ENCODE measurements around the gene SOHLH2.

SOHLH2 gene, protein sequence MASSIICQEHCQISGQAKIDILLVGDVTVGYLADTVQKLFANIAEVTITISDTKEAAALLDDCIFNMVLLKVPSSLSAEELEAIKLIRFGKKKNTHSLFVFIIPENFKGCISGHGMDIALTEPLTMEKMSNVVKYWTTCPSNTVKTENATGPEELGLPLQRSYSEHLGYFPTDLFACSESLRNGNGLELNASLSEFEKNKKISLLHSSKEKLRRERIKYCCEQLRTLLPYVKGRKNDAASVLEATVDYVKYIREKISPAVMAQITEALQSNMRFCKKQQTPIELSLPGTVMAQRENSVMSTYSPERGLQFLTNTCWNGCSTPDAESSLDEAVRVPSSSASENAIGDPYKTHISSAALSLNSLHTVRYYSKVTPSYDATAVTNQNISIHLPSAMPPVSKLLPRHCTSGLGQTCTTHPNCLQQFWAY

DNA sequence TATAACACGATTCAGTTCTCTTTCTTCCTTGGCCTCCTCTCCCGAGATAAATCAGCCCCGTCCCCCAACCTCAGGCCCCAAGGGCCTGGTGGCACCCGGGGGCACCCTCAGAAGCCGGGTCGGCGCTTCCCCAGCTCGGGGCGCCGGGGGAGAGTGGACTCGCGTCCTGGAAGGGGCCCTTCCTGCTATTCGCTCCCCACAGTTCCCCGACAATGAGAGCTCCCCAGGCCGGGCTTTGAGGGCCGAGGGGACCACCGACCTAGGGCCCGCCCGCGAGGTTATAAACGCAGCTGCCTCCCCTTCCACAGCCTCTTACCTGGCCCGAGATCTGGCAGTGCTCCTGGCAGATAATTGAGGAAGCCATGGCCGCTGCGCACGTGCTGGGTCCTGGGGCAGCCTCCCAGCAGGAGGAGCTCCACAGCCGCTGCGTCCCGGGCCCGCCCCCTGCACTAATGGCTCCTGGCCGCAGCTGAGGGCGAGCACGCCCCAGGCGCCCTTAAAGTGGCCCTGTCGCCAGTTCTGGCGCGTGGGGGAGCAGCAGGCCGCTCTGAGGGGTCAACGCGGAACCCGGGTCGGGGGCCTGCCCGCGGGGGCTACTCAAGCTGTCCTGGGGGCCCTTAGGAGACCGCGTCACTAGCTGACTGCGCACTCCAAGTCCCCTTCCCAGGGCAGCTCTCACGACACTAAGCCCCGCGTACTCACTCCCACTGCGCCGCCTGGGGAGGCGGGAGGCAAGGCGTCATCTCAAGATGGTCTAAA, at the start of gene SOHLH2:
SOHLH2 (minus strand) TSS at position 394 of the 759 bp plus-strand sequence; CDS start at position 364, 30 bp downstream.
- no peak for DNase-seq (ENCODE audit: low read depth)

DNA sequence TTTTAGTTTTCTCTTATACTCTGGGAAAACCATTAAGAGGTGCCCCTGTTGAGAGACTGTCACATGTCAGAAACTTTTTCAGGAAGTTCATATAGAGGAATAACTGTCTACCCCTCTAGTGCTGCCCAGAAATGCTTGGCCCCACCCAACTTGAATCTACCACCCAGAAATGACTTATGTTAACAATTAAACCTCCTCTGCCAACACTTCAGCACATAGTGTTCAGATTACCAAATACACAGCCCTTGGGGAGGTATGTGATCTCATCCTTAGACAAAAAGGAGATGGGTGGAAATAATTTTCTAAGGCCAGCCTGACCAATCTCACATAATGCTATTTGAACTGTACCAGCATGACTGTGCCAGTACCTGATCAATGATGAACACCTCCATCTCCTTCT, 47.6 kb upstream of the SOHLH2 start:
- no peak for DNase-seq (ENCODE audit: low read depth)

DNA sequence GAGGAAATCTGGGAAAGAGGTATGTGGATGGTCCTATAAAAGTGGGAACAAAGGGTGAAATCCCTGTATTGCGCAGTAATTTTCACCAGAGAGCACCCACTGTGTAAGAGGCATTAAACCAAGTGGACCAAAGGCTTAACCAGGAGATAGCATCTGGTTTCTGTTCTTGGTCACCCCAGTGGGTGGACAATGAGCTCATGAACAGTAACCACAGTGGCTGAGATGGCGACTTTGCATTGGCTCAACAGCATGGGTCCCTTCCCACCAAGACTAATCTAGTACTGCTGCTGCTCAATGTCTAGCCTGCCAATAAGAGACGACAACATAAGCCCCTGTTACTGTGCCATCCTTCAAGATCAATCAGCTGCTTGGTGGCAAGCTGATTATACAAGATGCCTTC, 46.7 kb upstream of the SOHLH2 start:
- no peak for DNase-seq (ENCODE audit: low read depth)

DNA sequence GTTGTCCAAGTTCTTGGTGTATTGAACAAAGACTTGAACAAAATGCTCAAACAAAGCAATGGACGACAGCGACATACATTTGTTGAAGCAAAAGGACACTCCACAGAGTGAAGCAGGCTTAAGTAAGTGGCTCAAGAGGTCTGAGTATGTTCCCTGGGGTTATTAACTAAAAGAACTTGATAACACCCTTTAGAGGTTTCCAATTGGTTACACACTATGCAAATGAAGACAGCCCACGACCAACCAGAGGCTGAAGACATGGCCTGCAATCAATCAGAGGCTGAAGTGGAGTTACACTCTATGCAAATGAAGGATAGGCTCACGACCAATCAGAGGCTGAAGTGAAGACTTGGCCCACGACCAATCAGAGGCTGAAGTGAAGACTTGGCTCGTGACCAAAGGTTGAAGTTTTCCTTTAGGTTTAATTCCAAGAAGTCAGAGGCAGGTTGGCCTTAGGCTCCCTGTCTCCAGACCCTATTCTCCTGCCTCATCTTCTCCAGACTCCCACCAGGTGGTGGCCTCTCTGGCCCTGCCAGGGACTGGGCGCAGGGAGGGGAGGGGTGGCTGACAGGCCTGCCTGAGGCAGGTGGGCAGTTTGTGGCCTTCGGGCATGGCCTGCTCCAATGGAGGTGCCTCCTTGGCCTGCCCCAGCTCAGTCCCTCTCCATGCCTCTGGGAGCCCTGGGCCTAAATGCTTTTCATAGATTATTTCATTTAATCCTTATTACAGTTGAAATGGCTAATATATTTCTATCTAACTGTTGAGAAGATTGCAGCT, 45.2 kb upstream of the SOHLH2 start:
- no peak for DNase-seq (ENCODE audit: low read depth)

GRCh38 chr13:36258831-36259230, 44.5 kb upstream of the SOHLH2 start:
- no peak for DNase-seq (ENCODE audit: low read depth)

DNA sequence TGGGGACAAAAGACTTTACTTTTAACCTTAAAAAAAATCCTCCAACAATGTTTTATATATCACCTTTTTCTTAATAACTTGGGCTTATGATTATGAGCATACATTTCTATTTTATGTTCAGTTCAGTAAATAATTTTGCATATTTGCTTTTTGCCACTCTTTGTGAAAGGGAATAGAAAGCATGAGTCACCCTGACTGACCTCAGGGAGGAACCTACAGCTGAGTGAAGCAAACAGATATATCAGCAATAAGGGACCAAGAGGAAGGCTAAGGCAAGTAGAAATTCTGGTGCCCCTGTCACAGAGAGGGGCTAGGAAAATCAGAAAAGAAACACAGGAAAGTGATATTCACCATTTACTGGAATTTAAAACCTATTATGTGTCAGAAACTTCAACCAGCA, 37.2 kb upstream of the SOHLH2 start:
- DNase-seq (ENCODE audit: low read depth) = no peak

DNA sequence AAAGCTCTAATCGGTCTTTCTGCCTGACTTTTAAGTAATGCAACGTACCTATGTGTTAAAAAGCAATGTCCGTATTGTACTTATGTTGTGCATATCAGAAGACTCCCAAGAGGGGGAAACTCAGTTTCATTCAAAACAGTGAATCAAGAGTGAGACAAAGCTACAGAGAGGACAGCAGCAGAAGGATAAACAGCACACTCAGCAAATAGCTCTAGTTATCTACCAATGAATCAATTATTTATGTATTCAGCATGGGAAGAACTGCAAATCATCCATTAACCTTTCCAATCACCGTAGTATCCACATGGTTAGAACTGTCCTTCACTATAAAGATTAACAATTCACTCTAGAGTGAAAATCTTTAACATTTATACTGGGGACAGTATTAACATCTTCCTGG, 36.7 kb upstream of the SOHLH2 start:
- no peak for DNase-seq (ENCODE audit: low read depth)

GRCh38 chr13:36248700-36249099, 34.3 kb upstream of the SOHLH2 start:
- DNase-seq (ENCODE audit: low read depth) = no peak

- no peak for DNase-seq (ENCODE audit: low read depth)
These were observed 30.6 kb upstream of the SOHLH2 start for GRCh38 chr13:36244990-36245389.

GRCh38 chr13:36244073-36244472, 29.7 kb upstream of the SOHLH2 start:
- no peak for DNase-seq (ENCODE audit: low read depth)

- no peak for DNase-seq (ENCODE audit: low read depth)
These were observed 28.4 kb upstream of the SOHLH2 start for GRCh38 chr13:36242761-36243160.

DNA sequence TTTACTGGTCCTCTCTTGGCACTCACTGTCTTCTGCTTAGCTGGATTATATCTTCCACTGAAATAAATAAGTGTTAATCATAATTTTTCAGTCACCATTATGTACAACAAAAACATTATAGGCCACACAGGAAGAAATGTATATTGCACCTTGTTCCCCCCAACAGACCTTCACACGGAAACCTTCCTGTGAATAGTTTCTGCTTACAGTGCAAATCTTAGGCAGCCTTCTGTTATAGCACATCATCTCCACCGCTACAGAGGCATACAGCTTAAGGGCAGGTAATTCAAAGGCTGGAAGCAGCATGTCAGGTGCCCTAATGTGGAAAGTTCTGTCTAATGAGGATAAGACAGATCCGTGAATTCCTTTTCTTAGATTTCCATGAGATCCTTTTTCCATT, 16.9 kb upstream of the SOHLH2 start:
- DNase-seq (ENCODE audit: low read depth) = no peak

DNA sequence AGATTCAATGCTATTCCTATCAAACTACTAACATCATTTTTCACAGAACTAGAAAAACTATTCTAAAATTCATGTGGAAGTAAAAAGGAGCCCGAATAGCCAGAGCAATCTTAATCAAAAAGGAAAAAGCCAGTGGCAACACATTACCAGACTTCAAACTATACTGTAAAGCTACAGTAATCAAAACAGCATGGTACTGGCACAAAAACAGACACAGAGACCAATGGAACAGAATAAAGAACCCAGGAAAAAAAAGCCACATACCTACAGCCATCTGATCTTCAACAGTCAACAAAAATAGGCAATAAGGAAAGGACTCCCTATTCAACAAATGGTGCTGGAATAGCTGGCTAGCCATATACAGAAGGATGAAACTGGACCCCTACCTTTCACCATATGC, 10.4 kb upstream of the SOHLH2 start:
- no peak for DNase-seq (ENCODE audit: low read depth)

DNA sequence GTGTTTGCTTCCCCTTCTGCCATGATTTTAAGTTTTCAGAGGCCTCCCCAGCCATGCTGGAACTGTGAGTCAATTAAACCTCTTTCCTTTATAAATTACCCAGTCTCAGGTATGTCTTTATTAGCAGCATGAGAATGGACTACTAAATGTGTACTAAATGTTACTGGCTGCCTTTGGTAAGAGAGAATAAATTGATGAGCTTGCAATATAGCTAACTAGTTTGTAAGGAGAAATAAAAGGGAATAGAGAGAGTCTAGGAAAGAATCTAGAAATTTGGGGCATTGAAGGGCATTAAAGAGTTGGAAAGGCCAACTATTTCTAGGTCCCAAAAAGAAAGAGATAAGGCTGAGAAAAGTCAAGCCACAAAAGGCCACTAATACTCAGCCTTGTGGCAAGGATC, 5.5 kb upstream of the SOHLH2 start:
- DNase-seq (ENCODE audit: low read depth) = no peak

- no peak for DNase-seq (ENCODE audit: low read depth)
These were observed 3.1 kb upstream of the SOHLH2 start for GRCh38 chr13:36217456-36217855.

GRCh38 chr13:36212789-36213188, 1.6 kb downstream of the SOHLH2 start:
- DNase-seq (ENCODE audit: low read depth) = no peak

GRCh38 chr13:36211567-36211966, 2.8 kb downstream of the SOHLH2 start:
- no peak for DNase-seq (ENCODE audit: low read depth)

GRCh38 chr13:36210738-36211137, 3.6 kb downstream of the SOHLH2 start:
- no peak for DNase-seq (ENCODE audit: low read depth)

GRCh38 chr13:36207672-36208071, 6.7 kb downstream of the SOHLH2 start:
- DNase-seq (ENCODE audit: low read depth) = no peak

GRCh38 chr13:36193151-36193855, 21.1 kb downstream of the SOHLH2 start:
- peak; percentile 3 for DNase-seq (ENCODE audit: low read depth)

GRCh38 chr13:36192166-36192565, 22.2 kb downstream of the SOHLH2 start:
- DNase-seq (ENCODE audit: low read depth) = no peak

GRCh38 chr13:36190771-36191170, 23.6 kb downstream of the SOHLH2 start:
- DNase-seq (ENCODE audit: low read depth) = no peak

Data from GM04503 (cell line).